AG04449 (cell line): Measurements from ENCODE around the gene MYLK2.
"Not testable (repeated sequence)": the region's sequence is repeated elsewhere in the genome, so short reads cannot be mapped to it uniquely, and the experiment has no call there.

Experiments used
- CTCF ChIA-PET: fragments of 350-600 bp; formaldehyde crosslinking; extraction: SDS; loops from one replicate; lab custom pipeline; 2021; ENCODE audit warnings: antibody characterized with exemption; lab: Yijun Ruan, JAX
- POLR2A ChIA-PET: fragments of 400-600, 350-600 bp; formaldehyde crosslinking; extraction: SDS; loops from one replicate; lab custom pipeline; 2020; ENCODE audit warnings: antibody characterized with exemption, inconsistent platforms; lab: Yijun Ruan, JAX
- DNase-seq: peaks from one replicate; pipeline ENCODE4 v3.0.0-alpha.2; 2010; ENCODE audit warnings: low read depth, low spot score
- H3K4me3 ChIP-seq: 2 replicates; pipeline ENCODE4 v1.5.1; 2011; ENCODE audit warnings: low read depth, mild to moderate bottlenecking, control low read depth, low read length
- TF ChIP-seq, protein P1 (sequence below): IDR thresholded peaks from one replicate; pipeline ENCODE4 v1.5.1; 2011; ENCODE audit warnings: mild to moderate bottlenecking, moderate library complexity, low read length, control low read depth, inconsistent platforms; ENCODE audit not compliant: insufficient read depth; ENCODE audit errors: missing control alignments

Gene MYLK2

DNA sequence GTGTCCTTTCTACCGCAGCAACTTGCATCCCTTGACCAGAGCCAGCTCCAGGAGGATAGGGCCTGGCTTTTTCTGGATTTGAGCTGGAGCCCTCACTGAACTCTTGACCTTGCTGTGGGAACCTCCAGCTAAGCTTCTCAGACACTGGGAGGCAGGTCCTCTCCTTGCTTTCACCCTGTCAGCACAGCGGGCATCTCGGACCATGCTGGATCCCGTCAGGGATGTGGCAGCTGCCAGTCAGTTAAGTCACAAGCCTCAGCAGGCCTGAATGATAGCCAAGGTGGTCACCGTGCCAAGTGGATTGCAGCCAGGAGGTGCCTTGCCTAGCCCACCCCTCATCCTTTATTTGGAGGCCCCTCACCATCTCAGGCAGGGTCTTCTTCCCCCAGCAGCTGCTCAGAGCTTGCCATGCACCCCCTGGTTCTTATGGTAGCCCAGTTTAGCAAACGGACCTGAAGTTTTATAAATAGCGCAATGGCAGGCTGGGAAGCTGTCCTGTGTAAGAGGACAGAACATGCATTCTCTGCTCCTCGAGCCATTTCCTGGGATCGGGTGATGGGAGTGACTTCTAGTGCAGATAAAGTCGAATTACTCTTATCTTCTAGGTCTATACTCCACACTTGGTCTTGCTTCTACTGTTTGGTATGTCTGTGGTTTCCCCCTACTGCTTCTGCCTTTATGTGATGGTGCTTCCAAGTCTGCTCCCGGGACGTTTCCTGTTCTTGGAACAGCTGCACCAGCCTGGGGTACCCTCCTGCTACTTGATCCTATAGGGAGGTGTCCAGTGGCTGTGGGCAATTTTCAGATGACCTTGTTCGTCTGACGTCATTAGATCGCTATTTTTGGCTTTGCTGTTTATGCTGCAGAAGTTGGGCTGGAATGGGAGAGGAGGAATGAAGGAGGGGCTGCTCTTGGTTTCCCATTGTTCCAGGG, 7.1 kb upstream of the MYLK2 start:
- POLR2A ChIA-PET: no interaction called here
- TF ChIP-seq, protein P1, sequence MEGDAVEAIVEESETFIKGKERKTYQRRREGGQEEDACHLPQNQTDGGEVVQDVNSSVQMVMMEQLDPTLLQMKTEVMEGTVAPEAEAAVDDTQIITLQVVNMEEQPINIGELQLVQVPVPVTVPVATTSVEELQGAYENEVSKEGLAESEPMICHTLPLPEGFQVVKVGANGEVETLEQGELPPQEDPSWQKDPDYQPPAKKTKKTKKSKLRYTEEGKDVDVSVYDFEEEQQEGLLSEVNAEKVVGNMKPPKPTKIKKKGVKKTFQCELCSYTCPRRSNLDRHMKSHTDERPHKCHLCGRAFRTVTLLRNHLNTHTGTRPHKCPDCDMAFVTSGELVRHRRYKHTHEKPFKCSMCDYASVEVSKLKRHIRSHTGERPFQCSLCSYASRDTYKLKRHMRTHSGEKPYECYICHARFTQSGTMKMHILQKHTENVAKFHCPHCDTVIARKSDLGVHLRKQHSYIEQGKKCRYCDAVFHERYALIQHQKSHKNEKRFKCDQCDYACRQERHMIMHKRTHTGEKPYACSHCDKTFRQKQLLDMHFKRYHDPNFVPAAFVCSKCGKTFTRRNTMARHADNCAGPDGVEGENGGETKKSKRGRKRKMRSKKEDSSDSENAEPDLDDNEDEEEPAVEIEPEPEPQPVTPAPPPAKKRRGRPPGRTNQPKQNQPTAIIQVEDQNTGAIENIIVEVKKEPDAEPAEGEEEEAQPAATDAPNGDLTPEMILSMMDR: no peak
- DNase-seq: no peak
- H3K4me3 ChIP-seq: no peak overlapping the region
- CTCF ChIA-PET: interaction anchor here (0.6 to 11.0 kb wide), 4 partner anchors 12 to 220 kb away, joined by 3 to 91 read pairs (median 4); no protein-coding TSS in a partner anchor

DNA sequence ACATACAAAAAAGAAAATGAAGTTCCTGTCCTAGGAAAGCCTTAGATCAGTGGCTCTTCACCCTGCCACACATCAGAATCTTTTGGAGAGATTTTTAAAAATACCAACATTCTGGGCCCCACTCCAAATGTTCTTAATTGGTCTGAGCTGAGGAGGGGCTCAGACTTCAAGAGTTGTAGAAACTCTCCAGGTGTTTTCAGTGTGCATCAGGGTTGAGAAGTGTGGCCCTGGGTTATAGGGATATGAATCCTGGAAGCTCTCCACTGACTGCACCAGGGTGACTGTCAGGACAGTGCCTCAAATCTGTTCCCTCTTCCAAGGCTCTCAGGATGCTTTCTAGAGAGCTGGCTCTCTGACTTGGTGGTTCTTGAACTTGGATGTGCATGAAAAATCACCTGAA, 5.5 kb upstream of the MYLK2 start:
- no peak for DNase-seq
- TF ChIP-seq, protein P1: no peak
- H3K4me3 ChIP-seq: no peak overlapping the region
- POLR2A ChIA-PET: no interaction called here
- CTCF ChIA-PET: interaction anchor here (0.6 to 12.9 kb wide), 7 partner anchors 11 to 279 kb away, joined by 3 to 242 read pairs (median 4); partner anchors contain the start of gene FOXS1

GRCh38 chr20:31814142-31814541, 5.0 kb upstream of the MYLK2 start:
- POLR2A ChIA-PET: not testable (repeated sequence)
- CTCF ChIA-PET: interaction anchor here (0.6 to 12.9 kb wide), 7 partner anchors 10 to 278 kb away, joined by 3 to 242 read pairs (median 4); partner anchors contain the start of gene FOXS1

DNA sequence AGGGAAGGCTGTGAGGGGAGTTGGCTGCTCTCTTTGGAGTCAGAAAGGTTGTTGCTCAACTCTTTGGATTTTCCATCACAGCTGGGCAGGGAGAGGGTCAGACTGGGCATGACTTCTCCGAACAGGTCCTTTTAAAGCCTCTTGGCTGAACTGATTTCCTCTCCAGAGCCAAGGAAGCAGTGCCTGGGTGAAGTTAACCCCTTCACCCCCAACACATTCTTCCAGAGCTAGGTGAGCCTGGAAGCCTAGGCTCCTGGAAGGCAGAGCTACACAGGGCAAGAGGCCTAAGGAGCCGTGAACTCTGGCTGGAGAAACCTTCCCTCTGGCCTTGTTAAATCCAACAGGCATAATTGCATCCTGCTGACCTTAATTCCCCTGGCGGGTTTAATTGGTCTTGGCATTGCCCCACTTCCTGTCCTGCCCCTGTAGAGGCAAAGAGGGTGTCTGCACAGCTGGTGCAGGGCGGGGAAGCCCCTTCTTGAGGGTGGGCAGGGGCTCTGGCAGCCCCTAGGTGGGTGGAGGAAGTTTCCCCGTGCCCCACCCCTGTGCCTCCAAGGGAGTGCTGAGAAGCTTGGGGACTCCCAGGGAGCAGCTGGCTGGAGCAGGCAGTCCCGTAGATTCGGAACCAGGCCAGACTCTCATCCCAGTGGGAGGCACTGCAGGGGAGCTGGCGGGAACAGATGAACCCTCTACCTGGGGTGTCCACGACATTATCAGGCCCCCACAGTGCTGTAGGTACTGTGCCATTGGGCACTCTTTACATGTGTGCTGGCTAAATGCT, 3.6 kb upstream of the MYLK2 start:
- TF ChIP-seq, protein P1: no peak
- no peak for DNase-seq
- ChIA-PET CTCF (interaction anchor here (1.0 to 12.9 kb wide), 7 partner anchors 9 to 277 kb away, joined by 3 to 242 read pairs (median 11); partner anchors contain the start of gene FOXS1), POLR2A (no interaction called here)
- no peak overlapping the region for H3K4me3 ChIP-seq

More at GRCh38 chr20:31814142-31814541, 5.0 kb upstream of the MYLK2 start:
- DNase-seq, H3K4me3 ChIP-seq: not testable (repeated sequence)

- DNase-seq: no peak
- TF ChIP-seq, protein P1: no peak
- POLR2A ChIA-PET: no interaction called here
- CTCF ChIA-PET: interaction anchor here (0.7 to 12.9 kb wide), 8 partner anchors 8 to 217 kb away, joined by 3 to 242 read pairs (median 12); partner anchors contain the start of genes FOXS1 and PDRG1
- H3K4me3 ChIP-seq: no peak overlapping the region
Measured at GRCh38 chr20:31816221-31816620, 2.9 kb upstream of the MYLK2 start.

DNA sequence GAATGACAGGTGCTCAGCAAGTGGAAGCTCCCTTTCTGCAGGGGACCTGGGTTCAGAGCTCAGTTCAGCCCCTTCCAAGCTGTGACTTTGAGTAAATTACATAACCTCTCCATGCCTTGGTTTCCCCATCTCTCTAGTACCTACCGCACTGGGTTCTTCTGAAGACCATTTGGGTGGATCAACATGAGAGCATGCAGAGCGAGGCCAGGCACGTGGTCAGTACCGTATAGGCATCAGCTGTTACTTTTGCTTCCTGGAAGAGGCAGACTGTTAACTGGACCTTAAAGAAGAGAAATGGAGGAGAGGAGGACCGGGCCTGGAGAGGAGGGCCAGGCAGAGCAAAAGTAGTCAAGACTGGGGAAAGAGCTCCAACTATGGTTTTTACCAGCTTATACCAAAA, 1.7 kb upstream of the MYLK2 start:
- no peak overlapping the region for H3K4me3 ChIP-seq
- ChIA-PET POLR2A (no interaction called here), CTCF (interaction anchor here (0.7 to 12.9 kb wide), 9 partner anchors 7 to 274 kb away, joined by 3 to 242 read pairs (median 11); partner anchors contain the start of genes FOXS1 and PDRG1)
- TF ChIP-seq, protein P1: no peak
- DNase-seq: no peak
